ENCODE data around the gene HSD17B13.

HSD17B13 gene

DNA sequence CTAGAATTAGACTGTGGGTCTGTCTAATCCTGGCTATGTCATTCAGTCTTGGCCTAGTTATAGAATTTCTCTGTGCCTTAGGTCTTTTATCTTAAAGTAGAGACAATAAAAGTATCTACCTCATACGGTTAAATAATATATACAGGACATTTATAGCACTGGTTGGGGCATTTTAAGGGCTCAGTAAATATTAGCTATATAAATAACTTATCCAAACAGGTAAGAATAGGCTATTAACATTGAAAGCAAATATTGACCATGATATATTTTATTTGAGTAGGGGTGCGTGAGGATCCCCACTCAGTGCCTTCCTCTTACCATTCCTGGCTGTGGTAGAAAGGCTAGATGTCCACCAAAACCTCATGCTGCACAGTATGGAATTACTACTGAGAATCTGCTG lies 47.4 kb downstream of the HSD17B13 start:
- H3K27ac ChIP-seq (ENCODE audit: low read depth, low read length): no peak overlapping the region
- no peaks in the 10 kb centered on the region for H3K4me1 ChIP-seq (ENCODE audit: control insufficient read depth in 1 of 2, insufficient read depth in 2 of 2, low read length in 2 of 2)
- no peaks in the 10 kb centered on the region for H3K9me3 ChIP-seq (ENCODE audit: control insufficient read depth in 1 of 2, low read length in 2 of 2)
- no peaks in the 10 kb centered on the region for H3K27me3 ChIP-seq (ENCODE audit: control insufficient read depth in 1 of 2, insufficient read depth in 2 of 2, low read length in 2 of 2)
- no peak overlapping the region for H3K4me3 ChIP-seq (ENCODE audit: low read depth in 1 of 2, low read length in 2 of 2)
- no peak overlapping the region for H3K9ac ChIP-seq (ENCODE audit: low read depth in 1 of 2, low read length in 2 of 2)
- no peaks in the 10 kb centered on the region for H3K36me3 ChIP-seq (ENCODE audit: control insufficient read depth in 1 of 2, insufficient read depth in 2 of 2, low read length in 2 of 2)

DNA sequence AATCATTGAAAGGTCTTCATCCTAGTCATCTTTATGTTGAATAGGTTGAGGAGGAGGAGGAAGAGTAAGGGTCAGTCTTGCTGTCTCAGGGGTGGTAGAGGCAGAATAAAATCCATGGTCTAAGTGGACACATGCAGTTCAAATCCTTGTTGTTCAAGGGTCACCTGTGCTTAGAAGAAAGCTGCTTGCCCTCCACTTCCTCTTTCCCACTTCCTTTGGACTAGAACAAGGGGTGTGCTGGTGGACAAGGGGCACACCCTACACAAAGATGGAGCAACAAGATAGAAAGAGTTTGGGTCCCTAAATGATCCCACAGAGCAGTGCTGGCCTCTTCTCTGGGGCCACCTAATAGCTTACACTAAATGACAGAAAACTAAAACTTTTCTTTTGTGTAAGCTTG lies 47.9 kb downstream of the HSD17B13 start:
- Histone ChIP-seq H3K4me1 (ENCODE audit: control insufficient read depth in 1 of 2, insufficient read depth in 2 of 2, low read length in 2 of 2) (no peaks in the 10 kb centered on the region), H3K27me3 (ENCODE audit: control insufficient read depth in 1 of 2, insufficient read depth in 2 of 2, low read length in 2 of 2) (no peaks in the 10 kb centered on the region), H3K36me3 (ENCODE audit: control insufficient read depth in 1 of 2, insufficient read depth in 2 of 2, low read length in 2 of 2) (no peaks in the 10 kb centered on the region), H3K27ac (ENCODE audit: low read depth, low read length) (no peak overlapping the region), H3K4me3 (ENCODE audit: low read depth in 1 of 2, low read length in 2 of 2) (no peak overlapping the region), H3K9ac (ENCODE audit: low read depth in 1 of 2, low read length in 2 of 2) (no peak overlapping the region), H3K9me3 (ENCODE audit: control insufficient read depth in 1 of 2, low read length in 2 of 2) (no peaks in the 10 kb centered on the region)

DNA sequence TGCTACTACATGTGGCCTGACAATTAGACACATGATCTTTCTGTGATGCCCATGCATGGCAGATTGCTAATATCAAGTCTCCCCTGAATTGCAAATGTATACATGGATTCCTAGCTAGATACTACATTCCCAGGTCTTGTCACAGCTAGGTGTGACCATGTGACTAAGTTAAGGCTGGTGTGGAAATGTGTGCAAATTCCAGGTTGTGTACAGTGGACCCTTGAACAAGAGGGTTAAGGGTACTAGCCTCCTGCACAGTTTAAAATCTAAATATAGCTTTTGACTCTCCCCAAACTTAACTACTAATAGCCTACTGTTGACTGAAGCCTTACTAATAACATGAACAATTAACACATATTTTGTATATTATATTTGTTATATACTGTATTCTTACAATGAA lies 48.4 kb downstream of the HSD17B13 start:
- H3K4me3 ChIP-seq (ENCODE audit: low read depth in 1 of 2, low read length in 2 of 2): no peak overlapping the region
- no peak overlapping the region for H3K27ac ChIP-seq (ENCODE audit: low read depth, low read length)
- no peaks in the 10 kb centered on the region for H3K36me3 ChIP-seq (ENCODE audit: control insufficient read depth in 1 of 2, insufficient read depth in 2 of 2, low read length in 2 of 2)
- no peaks in the 10 kb centered on the region for H3K9me3 ChIP-seq (ENCODE audit: control insufficient read depth in 1 of 2, low read length in 2 of 2)
- no peaks in the 10 kb centered on the region for H3K27me3 ChIP-seq (ENCODE audit: control insufficient read depth in 1 of 2, insufficient read depth in 2 of 2, low read length in 2 of 2)
- H3K9ac ChIP-seq (ENCODE audit: low read depth in 1 of 2, low read length in 2 of 2): no peak overlapping the region
- no peaks in the 10 kb centered on the region for H3K4me1 ChIP-seq (ENCODE audit: control insufficient read depth in 1 of 2, insufficient read depth in 2 of 2, low read length in 2 of 2)

DNA sequence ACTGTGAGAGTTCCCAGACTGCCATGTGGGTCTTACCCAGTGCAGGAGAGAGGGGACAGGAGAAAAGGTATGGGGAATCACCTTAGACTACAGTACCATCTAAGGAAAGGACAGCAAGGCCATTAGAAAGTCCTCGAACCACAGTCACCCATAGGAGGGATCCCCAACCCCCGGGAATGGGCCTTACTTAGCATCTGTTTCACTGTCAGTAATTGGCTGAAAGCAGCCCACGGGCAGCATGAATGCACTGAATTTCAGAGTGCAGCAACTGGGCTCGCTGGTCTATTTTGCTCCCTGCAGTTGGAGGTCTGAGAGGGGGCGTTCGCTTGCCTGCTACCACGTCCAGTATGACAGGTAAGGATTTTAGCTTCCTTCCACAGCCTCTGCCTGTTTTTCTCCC lies 51.9 kb downstream of the HSD17B13 start:
- no peaks in the 10 kb centered on the region for H3K27me3 ChIP-seq (ENCODE audit: control insufficient read depth in 1 of 2, insufficient read depth in 2 of 2, low read length in 2 of 2)
- H3K4me1 ChIP-seq (ENCODE audit: control insufficient read depth in 1 of 2, insufficient read depth in 2 of 2, low read length in 2 of 2): no peaks in the 10 kb centered on the region
- no peaks in the 10 kb centered on the region for H3K36me3 ChIP-seq (ENCODE audit: control insufficient read depth in 1 of 2, insufficient read depth in 2 of 2, low read length in 2 of 2)
- H3K27ac ChIP-seq (ENCODE audit: low read depth, low read length): no peak overlapping the region
- no peak overlapping the region for H3K4me3 ChIP-seq (ENCODE audit: low read depth in 1 of 2, low read length in 2 of 2)
- no peak overlapping the region for H3K9ac ChIP-seq (ENCODE audit: low read depth in 1 of 2, low read length in 2 of 2)
- no peaks in the 10 kb centered on the region for H3K9me3 ChIP-seq (ENCODE audit: control insufficient read depth in 1 of 2, low read length in 2 of 2)

DNA sequence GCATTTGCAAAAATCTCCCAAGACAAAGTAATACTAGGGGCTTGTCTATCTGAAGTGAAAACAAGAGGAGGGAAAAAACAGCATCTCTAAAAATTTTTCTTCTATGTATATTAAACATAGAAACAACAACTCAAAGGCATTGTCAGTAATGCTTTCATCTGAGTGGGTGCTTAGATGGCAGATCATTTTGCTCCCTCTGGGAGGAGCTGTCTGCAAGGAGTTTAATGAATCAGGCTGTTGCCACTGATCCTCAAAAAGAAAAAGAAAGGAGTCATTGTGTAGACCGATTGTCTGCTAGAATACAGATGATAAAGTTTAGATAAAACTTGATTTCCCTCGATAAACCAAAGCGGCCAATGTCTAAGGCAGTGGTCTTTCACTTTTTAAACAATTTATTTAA lies 52.5 kb downstream of the HSD17B13 start:
- H3K4me1 ChIP-seq (ENCODE audit: control insufficient read depth in 1 of 2, insufficient read depth in 2 of 2, low read length in 2 of 2): no peaks in the 10 kb centered on the region
- no peaks in the 10 kb centered on the region for H3K9me3 ChIP-seq (ENCODE audit: control insufficient read depth in 1 of 2, low read length in 2 of 2)
- H3K36me3 ChIP-seq (ENCODE audit: control insufficient read depth in 1 of 2, insufficient read depth in 2 of 2, low read length in 2 of 2): no peaks in the 10 kb centered on the region
- H3K27ac ChIP-seq (ENCODE audit: low read depth, low read length): no peak overlapping the region
- no peaks in the 10 kb centered on the region for H3K27me3 ChIP-seq (ENCODE audit: control insufficient read depth in 1 of 2, insufficient read depth in 2 of 2, low read length in 2 of 2)
- no peak overlapping the region for H3K4me3 ChIP-seq (ENCODE audit: low read depth in 1 of 2, low read length in 2 of 2)
- H3K9ac ChIP-seq (ENCODE audit: low read depth in 1 of 2, low read length in 2 of 2): no peak overlapping the region

DNA sequence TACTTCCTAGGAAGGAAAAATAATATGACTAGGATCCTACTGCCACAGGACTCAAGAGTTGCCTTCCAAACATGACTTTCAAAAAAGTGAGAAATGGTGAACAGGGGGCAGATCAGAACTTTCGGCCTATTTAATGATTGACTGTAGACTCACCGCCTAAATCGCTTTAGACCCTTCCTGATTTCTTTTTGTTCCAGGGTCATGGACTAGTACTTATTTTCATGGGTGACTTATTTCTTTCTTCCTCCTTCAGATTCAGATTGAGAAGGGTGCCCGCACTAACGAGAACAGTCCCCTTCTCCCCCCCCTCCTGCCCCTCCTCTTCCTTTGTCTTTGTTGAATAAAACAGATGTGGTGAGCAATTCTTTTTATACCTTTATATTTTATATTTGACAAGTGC lies 54.3 kb downstream of the HSD17B13 start:
- Histone ChIP-seq H3K36me3 (ENCODE audit: control insufficient read depth in 1 of 2, insufficient read depth in 2 of 2, low read length in 2 of 2) (no peaks in the 10 kb centered on the region), H3K4me3 (ENCODE audit: low read depth in 1 of 2, low read length in 2 of 2) (no peak overlapping the region), H3K9ac (ENCODE audit: low read depth in 1 of 2, low read length in 2 of 2) (no peak overlapping the region), H3K4me1 (ENCODE audit: control insufficient read depth in 1 of 2, insufficient read depth in 2 of 2, low read length in 2 of 2) (no peaks in the 10 kb centered on the region), H3K27me3 (ENCODE audit: control insufficient read depth in 1 of 2, insufficient read depth in 2 of 2, low read length in 2 of 2) (no peaks in the 10 kb centered on the region), H3K27ac (ENCODE audit: low read depth, low read length) (no peak overlapping the region), H3K9me3 (ENCODE audit: control insufficient read depth in 1 of 2, low read length in 2 of 2) (no peaks in the 10 kb centered on the region)

DNA sequence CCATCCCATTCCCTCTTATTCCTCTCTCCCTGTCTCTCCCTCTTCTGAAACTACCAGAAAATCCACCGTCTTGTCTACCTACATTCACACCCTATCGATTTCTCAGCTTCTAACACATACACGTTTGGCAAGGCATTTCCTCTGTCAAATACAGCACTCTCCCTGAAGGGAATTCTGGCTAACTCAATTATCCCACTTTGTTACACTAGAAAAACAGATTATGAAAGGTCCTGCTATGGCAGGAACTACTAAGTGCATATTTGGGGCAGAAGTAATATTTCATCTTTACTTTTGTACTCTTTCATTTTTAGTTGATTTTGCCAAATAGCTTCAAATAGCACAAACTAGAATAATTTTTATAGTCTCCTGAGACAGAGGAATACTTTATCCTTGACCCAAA lies 55.7 kb downstream of the HSD17B13 start:
- peaks cover 3 to 4% of the 10 kb centered on the region in 2 donors for H3K9me3 ChIP-seq (ENCODE audit: control insufficient read depth in 1 of 2, low read length in 2 of 2)
- H3K27me3 ChIP-seq (ENCODE audit: control insufficient read depth in 1 of 2, insufficient read depth in 2 of 2, low read length in 2 of 2): no peaks in the 10 kb centered on the region
- H3K4me1 ChIP-seq (ENCODE audit: control insufficient read depth in 1 of 2, insufficient read depth in 2 of 2, low read length in 2 of 2): no peaks in the 10 kb centered on the region
- no peak overlapping the region for H3K27ac ChIP-seq (ENCODE audit: low read depth, low read length)
- no peak overlapping the region for H3K4me3 ChIP-seq (ENCODE audit: low read depth in 1 of 2, low read length in 2 of 2)
- H3K9ac ChIP-seq (ENCODE audit: low read depth in 1 of 2, low read length in 2 of 2): no peak overlapping the region
- no peaks in the 10 kb centered on the region for H3K36me3 ChIP-seq (ENCODE audit: control insufficient read depth in 1 of 2, insufficient read depth in 2 of 2, low read length in 2 of 2)

DNA sequence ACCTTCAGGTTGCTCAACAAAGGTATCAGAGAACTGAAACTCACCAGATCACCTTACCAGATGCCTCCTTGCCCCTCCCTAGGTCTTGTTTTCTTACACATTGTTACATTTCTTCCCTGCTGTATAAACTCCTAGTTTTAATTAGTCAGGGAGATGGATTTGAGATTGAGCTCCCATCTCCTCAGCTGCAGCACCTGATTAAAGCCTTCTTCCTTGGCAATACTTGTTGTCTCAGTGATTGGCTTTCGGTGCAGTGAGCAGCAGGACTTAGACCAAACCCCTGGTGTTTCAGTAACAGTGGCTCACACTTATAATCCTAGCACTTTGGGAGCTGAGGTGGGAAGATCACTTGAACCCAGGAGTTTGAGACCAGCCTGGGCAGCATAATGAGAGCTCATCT lies 59.8 kb downstream of the HSD17B13 start:
- no peaks in the 10 kb centered on the region for H3K4me1 ChIP-seq (ENCODE audit: control insufficient read depth in 1 of 2, insufficient read depth in 2 of 2, low read length in 2 of 2)
- H3K36me3 ChIP-seq (ENCODE audit: control insufficient read depth in 1 of 2, insufficient read depth in 2 of 2, low read length in 2 of 2): no peaks in the 10 kb centered on the region
- peaks cover 3 to 4% of the 10 kb centered on the region in 2 donors for H3K9me3 ChIP-seq (ENCODE audit: control insufficient read depth in 1 of 2, low read length in 2 of 2)

DNA sequence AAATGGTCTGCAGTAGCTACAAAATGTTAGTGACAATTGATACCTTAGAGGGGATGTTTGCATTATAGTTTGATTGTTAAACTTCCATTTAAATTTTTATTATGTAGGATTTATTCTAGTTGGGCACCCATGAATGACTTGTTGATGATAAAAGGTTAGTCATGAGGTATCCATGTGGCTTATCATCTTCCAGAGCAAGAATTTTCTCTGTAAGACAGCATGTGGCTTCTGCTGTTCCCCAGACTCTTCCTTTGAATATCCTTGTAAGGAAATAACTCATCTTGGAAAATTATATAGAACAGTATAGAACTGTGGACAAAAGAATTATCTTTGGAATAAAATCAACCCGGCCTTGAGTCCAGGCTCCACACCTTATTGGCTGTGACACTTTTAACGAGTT lies 62.2 kb downstream of the HSD17B13 start:
- Histone ChIP-seq H3K36me3 (ENCODE audit: control insufficient read depth in 1 of 2, insufficient read depth in 2 of 2, low read length in 2 of 2) (no peaks in the 10 kb centered on the region), H3K27ac (ENCODE audit: low read depth, low read length) (no peak overlapping the region), H3K27me3 (ENCODE audit: control insufficient read depth in 1 of 2, insufficient read depth in 2 of 2, low read length in 2 of 2) (no peaks in the 10 kb centered on the region), H3K4me1 (ENCODE audit: control insufficient read depth in 1 of 2, insufficient read depth in 2 of 2, low read length in 2 of 2) (no peaks in the 10 kb centered on the region), H3K9ac (ENCODE audit: low read depth in 1 of 2, low read length in 2 of 2) (no peak overlapping the region), H3K4me3 (ENCODE audit: low read depth in 1 of 2, low read length in 2 of 2) (no peak overlapping the region), H3K9me3 (ENCODE audit: control insufficient read depth in 1 of 2, low read length in 2 of 2) (peaks cover 6 to 8% of the 10 kb centered on the region in 2 donors)

More for the DNA sequence above, 59.8 kb downstream of the HSD17B13 start:
- Histone ChIP-seq H3K9ac (ENCODE audit: low read depth in 1 of 2, low read length in 2 of 2) (no peak overlapping the region), H3K27me3 (ENCODE audit: control insufficient read depth in 1 of 2, insufficient read depth in 2 of 2, low read length in 2 of 2) (no peaks in the 10 kb centered on the region), H3K27ac (ENCODE audit: low read depth, low read length) (no peak overlapping the region), H3K4me3 (ENCODE audit: low read depth in 1 of 2, low read length in 2 of 2) (no peak overlapping the region)

DNA sequence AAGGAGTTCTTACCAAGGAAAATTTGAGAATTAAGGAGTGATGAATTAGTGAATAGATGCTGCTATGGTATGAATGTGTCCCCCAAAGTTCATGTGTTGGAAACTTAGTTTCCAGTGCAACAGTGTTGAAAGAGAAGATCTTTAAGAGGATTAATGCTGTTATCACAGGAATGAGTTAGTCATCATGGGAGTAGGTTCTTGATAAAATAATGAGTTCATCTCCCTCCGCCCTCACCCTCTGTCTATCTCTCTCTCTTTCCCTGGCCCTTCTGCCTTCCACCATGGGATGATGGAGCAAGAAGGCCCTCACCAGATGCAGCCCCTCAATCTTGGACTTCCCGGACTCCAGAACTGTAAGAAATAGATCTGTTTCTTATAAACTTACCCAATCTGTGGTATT lies 64.0 kb downstream of the HSD17B13 start:
- Histone ChIP-seq H3K4me1 (ENCODE audit: control insufficient read depth in 1 of 2, insufficient read depth in 2 of 2, low read length in 2 of 2) (no peaks in the 10 kb centered on the region), H3K36me3 (ENCODE audit: control insufficient read depth in 1 of 2, insufficient read depth in 2 of 2, low read length in 2 of 2) (no peaks in the 10 kb centered on the region), H3K9me3 (ENCODE audit: control insufficient read depth in 1 of 2, low read length in 2 of 2) (peaks cover 6 to 9% of the 10 kb centered on the region in 2 donors), H3K4me3 (ENCODE audit: low read depth in 1 of 2, low read length in 2 of 2) (no peak overlapping the region), H3K9ac (ENCODE audit: low read depth in 1 of 2, low read length in 2 of 2) (no peak overlapping the region), H3K27ac (ENCODE audit: low read depth, low read length) (no peak overlapping the region), H3K27me3 (ENCODE audit: control insufficient read depth in 1 of 2, insufficient read depth in 2 of 2, low read length in 2 of 2) (no peaks in the 10 kb centered on the region)

DNA sequence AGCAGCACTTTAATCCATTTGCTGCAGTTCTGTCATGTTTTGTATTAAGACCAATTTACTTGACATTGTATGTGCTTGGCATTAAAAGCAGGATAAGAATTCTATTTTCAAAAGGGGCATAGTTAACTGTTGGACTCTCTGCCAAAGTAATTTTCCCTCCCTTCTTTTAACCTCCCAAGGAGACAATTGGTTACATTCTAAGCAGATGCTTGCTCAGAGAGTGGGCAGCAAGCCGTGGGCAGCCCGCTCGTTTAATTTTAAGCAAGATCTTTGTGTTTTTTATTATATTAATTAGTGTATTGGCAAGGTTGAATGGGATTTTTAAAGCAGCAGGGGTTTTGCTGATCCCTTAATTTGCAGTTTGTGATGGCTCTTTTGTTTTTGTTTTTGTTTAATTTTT lies 65.2 kb downstream of the HSD17B13 start:
- H3K27ac ChIP-seq (ENCODE audit: low read depth, low read length): no peak overlapping the region
- no peak overlapping the region for H3K4me3 ChIP-seq (ENCODE audit: low read depth in 1 of 2, low read length in 2 of 2)
- no peaks in the 10 kb centered on the region for H3K27me3 ChIP-seq (ENCODE audit: control insufficient read depth in 1 of 2, insufficient read depth in 2 of 2, low read length in 2 of 2)
- H3K9ac ChIP-seq (ENCODE audit: low read depth in 1 of 2, low read length in 2 of 2): no peak overlapping the region
- H3K9me3 ChIP-seq (ENCODE audit: control insufficient read depth in 1 of 2, low read length in 2 of 2): peaks cover 4 to 5% of the 10 kb centered on the region in 2 donors
- no peaks in the 10 kb centered on the region for H3K4me1 ChIP-seq (ENCODE audit: control insufficient read depth in 1 of 2, insufficient read depth in 2 of 2, low read length in 2 of 2)
- H3K36me3 ChIP-seq (ENCODE audit: control insufficient read depth in 1 of 2, insufficient read depth in 2 of 2, low read length in 2 of 2): no peaks in the 10 kb centered on the region
